ENCODE results near the gene EPHA2. TPM values are rescaled to one million over a fixed set of nuclear protein-coding genes. Genes with fewer than 3 reads are reported as not detected.
A peak's percentile ranks its signal among the peaks of the same experiment; 100 is the strongest.

Gene EPHA2
- total and polyA plus RNA-seq, 8 donors = 4.6 to 200 (median 23.4) TPM

DNA sequence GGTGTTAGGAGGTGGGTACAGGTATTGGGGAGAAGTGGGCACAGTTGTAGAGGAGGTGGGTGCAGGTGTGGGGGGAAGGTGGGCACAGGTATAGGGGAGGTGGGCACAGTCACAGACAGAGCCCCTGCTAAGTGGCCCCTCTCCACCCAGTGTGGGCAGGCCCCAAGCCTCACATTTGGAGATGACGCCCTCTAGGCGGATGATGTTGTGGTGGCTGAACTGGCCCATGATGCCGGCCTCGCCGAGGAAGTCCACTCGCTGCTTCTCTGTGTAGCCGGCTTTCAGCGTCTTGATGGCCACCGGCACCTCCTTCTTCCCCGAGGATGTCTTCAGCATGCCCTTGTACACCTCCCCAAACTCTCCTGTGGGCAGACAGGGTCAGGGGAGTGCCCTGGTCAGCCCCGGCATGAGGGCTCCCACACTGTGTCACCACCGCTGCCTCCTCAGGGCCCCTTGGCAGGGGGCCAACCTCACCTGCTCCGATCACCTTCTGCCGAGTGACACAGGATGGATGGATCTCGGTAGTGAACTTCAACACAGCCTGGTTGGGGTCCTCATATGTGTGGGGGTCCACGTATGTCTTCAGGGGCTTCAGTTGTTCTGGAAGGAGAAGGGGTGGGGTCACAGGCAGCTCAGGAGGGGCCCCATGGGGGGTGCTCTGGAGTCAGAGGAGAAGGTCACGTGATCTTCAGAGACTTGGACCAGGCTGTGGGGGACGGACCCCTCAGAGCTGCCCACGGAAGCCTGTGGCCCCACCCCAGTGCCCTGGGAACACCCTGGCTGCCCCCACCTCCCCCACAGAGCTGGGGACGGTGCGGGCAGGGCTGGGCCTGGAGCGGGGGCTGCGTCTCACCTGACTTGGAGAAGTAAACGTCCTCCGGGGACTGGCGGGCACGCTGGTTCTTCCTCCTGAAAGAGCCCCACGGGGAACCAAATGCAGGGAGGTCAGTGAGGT lies 22.6 kb downstream of the EPHA2 start:
- no peak overlapping the region for H3K4me3 ChIP-seq
- DNase-seq = no peak
- H3K27ac ChIP-seq = peak overlapping the region in 1 of 5 donors; percentile 20
- H3K4me1 ChIP-seq = no peaks in the 10 kb centered on the region
- H3K27me3 ChIP-seq = no peaks in the 10 kb centered on the region
- TF ChIP-seq, protein P1, sequence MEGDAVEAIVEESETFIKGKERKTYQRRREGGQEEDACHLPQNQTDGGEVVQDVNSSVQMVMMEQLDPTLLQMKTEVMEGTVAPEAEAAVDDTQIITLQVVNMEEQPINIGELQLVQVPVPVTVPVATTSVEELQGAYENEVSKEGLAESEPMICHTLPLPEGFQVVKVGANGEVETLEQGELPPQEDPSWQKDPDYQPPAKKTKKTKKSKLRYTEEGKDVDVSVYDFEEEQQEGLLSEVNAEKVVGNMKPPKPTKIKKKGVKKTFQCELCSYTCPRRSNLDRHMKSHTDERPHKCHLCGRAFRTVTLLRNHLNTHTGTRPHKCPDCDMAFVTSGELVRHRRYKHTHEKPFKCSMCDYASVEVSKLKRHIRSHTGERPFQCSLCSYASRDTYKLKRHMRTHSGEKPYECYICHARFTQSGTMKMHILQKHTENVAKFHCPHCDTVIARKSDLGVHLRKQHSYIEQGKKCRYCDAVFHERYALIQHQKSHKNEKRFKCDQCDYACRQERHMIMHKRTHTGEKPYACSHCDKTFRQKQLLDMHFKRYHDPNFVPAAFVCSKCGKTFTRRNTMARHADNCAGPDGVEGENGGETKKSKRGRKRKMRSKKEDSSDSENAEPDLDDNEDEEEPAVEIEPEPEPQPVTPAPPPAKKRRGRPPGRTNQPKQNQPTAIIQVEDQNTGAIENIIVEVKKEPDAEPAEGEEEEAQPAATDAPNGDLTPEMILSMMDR (IDR thresholded peaks at IDR 0.05) = no peak
- TF ChIP-seq POLR2AphosphoS5 (IDR thresholded peaks at IDR 0.05) = no peak
- TF ChIP-seq EP300 (IDR thresholded peaks at IDR 0.05) = no peak
- TF ChIP-seq POLR2A (IDR thresholded peaks at IDR 0.05) = no peak
- WGBS, 5 donors = 76 to 88% (median 80%) methylated on average over 15 to 28 of the region's 28 CpGs
- intact Hi-C loops (cut with DNase I; ENCODE audit: low total_unique reads) = no loop called here
- no peaks in the 10 kb centered on the region for H3K9me3 ChIP-seq
- H3K36me3 ChIP-seq = peaks cover 83 to 100% (median 98%) of the 10 kb centered on the region in 4 donors

DNA sequence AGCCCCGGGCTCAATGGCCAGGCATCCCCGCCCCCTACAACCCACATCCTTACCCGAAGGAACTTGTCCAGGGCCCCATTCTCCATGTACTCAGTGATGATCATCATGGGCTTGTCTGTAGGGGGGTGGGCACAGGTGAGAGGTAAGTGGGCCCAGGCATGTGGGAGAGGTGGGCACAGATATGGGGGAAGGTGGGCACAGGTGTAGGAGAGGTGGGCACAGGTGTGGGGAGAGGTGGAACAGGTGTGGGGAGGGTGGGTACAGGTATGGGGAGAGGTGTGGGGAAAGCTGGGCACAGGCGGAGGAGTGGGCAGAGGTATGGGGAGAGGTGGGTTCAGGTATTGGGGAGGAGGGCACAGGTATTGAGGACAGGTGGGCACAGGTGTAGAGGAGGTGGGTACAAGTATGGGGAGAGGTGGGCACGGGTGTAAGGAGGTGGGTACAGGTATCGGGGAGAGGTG lies 23.5 kb downstream of the EPHA2 start:
- no peaks in the 10 kb centered on the region for H3K27me3 ChIP-seq

DNA sequence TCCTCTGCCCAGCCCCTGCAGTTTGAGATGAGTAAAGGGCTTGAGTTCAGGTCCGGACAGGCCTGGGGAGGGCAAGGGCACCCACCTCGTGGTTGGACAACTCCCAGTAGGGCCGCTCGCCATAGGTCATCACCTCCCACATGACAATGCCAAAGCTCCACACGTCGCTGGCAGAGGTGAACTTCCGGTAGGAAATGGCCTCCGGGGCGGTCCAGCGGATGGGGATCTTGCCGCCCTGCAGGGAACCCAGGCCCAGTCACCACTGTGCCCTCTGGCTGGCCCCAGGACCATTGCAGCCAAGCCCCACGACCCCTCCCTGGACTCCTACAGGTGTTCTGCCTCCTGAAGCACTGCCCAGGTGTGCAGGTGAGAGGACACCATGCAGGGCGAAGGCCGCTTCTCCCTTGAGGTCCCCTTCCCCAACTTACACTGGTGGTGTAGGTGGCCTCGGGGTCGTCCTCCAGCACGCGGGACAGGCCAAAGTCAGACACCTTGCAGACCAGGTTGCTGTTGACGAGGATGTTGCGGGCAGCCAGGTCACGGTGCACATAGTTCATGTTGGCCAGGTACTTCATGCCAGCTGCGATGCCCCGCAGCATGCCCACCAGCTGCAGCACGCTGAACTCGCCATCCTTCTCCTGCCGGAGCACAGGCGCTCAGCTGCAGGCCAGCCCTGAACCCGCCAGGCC lies 24.1 kb downstream of the EPHA2 start:
- 87 to 93% (median 91%) methylated on average over 25 to 28 of the region's 28 CpGs; no CpG with 5 or more reads in 1 of the 5 donors for whole genome bisulfite sequencing, 5 donors
- H3K4me3 ChIP-seq = no peak overlapping the region
- TF ChIP-seq POLR2AphosphoS5 (IDR thresholded peaks at IDR 0.05) (no peak), POLR2A (IDR thresholded peaks at IDR 0.05) (no peak), EP300 (IDR thresholded peaks at IDR 0.05) (no peak)
- TF ChIP-seq, protein P1 (IDR thresholded peaks at IDR 0.05) = no peak
- intact Hi-C loops (cut with DNase I; ENCODE audit: low total_unique reads) = no loop called here
- peaks cover 77 to 100% (median 98%) of the 10 kb centered on the region in 4 donors for H3K36me3 ChIP-seq
- H3K27ac ChIP-seq = no peak overlapping the region
- H3K4me1 ChIP-seq = no peaks in the 10 kb centered on the region
- H3K9me3 ChIP-seq = no peaks in the 10 kb centered on the region
- H3K27me3 ChIP-seq = no peaks in the 10 kb centered on the region
- no peak for DNase-seq

More for the DNA sequence above, 23.5 kb downstream of the EPHA2 start:
- H3K36me3 ChIP-seq = peaks cover 78 to 100% (median 98%) of the 10 kb centered on the region in 4 donors
- no peak overlapping the region for H3K4me3 ChIP-seq
- no peaks in the 10 kb centered on the region for H3K4me1 ChIP-seq
- intact Hi-C loops (cut with DNase I; ENCODE audit: low total_unique reads) = no loop called here
- no peak for TF ChIP-seq EP300 (IDR thresholded peaks at IDR 0.05)
- no peak overlapping the region for H3K27ac ChIP-seq
- H3K9me3 ChIP-seq = no peaks in the 10 kb centered on the region
- DNase-seq = no peak
- WGBS, 5 donors = 81 to 93% (median 86%) methylated on average over 5 to 6 of the region's 6 CpGs

DNA sequence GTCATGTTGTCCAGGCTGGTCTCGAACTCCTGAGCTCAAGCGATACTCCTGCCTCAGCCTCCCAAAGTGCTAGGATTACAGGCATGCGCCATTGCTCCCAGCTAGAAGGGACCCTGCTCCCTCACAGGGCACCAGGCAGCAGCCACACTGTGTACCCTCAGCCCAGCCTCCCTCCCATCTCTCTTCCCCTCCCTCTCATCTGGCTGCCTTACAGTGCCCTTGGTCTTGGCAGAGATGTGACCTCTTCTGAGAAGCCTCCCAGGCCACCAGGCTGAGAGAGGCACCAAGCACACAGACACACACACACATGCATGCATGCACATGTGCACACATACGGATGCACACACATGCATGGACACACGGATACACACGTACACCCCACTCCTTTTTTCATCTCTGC lies 25.0 kb downstream of the EPHA2 start:
- TF ChIP-seq EP300 (IDR thresholded peaks at IDR 0.05) = no peak
- no peak for TF ChIP-seq POLR2AphosphoS5 (IDR thresholded peaks at IDR 0.05)
- TF ChIP-seq POLR2A (IDR thresholded peaks at IDR 0.05) = no peak
- TF ChIP-seq, protein P1 (IDR thresholded peaks at IDR 0.05) = no peak
- intact Hi-C loops (cut with DNase I; ENCODE audit: low total_unique reads) = no loop called here

More for the DNA sequence above, 25.0 kb downstream of the EPHA2 start:
- WGBS, 5 donors = 92 to 95% (median 94%) methylated on average over 6 of the region's 6 CpGs
- H3K4me3 ChIP-seq = no peak overlapping the region
- DNase-seq = no peak
- peaks cover 74 to 100% (median 100%) of the 10 kb centered on the region in 4 donors for H3K36me3 ChIP-seq
- no peak overlapping the region for H3K27ac ChIP-seq
- H3K27me3 ChIP-seq = no peaks in the 10 kb centered on the region
- no peaks in the 10 kb centered on the region for H3K4me1 ChIP-seq
- no peaks in the 10 kb centered on the region for H3K9me3 ChIP-seq
